Upper lobe of left lung (tissue), 6 donors: ENCODE results near the gene SPG7. TPM values are rescaled to one million over a fixed set of nuclear protein-coding genes. Genes with fewer than 3 reads are reported as not detected.

Source experiments
- ATAC-seq, 2 donors: fragments of 200-7000 bp; cut with Tn5 transposase; one replicate each; pipeline ENCODE4 v1.9.1; 2022; ENCODE audit warnings: mild to moderate bottlenecking in 2 of 2, moderate library complexity in 2 of 2; ENCODE audit not compliant: low FRiP score in 2 of 2
- DNase-seq, 2 donors: peaks; one replicate each; pipeline ENCODE4 v3.0.0-alpha.2; 2019 to 2020
- H3K27ac ChIP-seq, 4 donors: fragments of 200-600 bp; sonication (generic); one replicate each; pipeline ENCODE4 v1.5.1; 2016 to 2019
- H3K27me3 ChIP-seq, 4 donors: fragments of 200-600 bp; sonication (generic); one replicate each; pipeline ENCODE4 v1.5.1; 2017 to 2019
- H3K36me3 ChIP-seq, 4 donors: fragments of 200-600 bp; sonication (generic); one replicate each; pipeline ENCODE4 v1.5.1; 2016 to 2019
- H3K4me1 ChIP-seq, 4 donors: fragments of 200-600 bp; sonication (generic); one replicate each; pipeline ENCODE4 v1.5.1; 2018 to 2019
- H3K4me3 ChIP-seq, 4 donors: fragments of 200-600 bp; sonication (generic); one replicate each; pipeline ENCODE4 v1.5.1; 2017 to 2019; ENCODE audit warnings: mild to moderate bottlenecking in 2 of 4, moderate library complexity in 1 of 4
- H3K9me3 ChIP-seq, 4 donors: fragments of 200-600 bp; sonication (generic); one replicate each; pipeline ENCODE4 v1.5.1; 2018 to 2019
- EP300 ChIP-seq, 4 donors: sonication (generic); formaldehyde crosslinking; IDR thresholded peaks; one replicate each; pipeline ENCODE4 v1.5.1; 2017; ENCODE audit warnings: antibody characterized with exemption in 4 of 4, control low read depth in 2 of 4
- POLR2A ChIP-seq, 4 donors: fragments of 450-650 bp; IDR thresholded peaks; one replicate each; pipeline ENCODE4 v1.5.1; 2016 to 2017; ENCODE audit warnings: antibody characterized with exemption in 4 of 4, mild to moderate bottlenecking in 2 of 4
- POLR2AphosphoS5 ChIP-seq, 2 donors: sonication (generic); formaldehyde crosslinking; IDR thresholded peaks; one replicate each; pipeline ENCODE4 v1.5.1; 2017; ENCODE audit warnings: antibody characterized with exemption in 2 of 2
- WGBS, 2 donors: methylation state at CpG; one replicate each; pipeline ENCODE4 v1.1.5; 2017 to 2018; 5-methylcytosine and 5-hydroxymethylcytosine counted together
- total RNA-seq, 6 donors: library from RNA; depleted of rRNA in 4 of 6; stranded (reverse); fragments of >200 nt in 4 of 6; gene quantifications; one replicate each; pipeline versions ENCODE4 v1.1.0 to v1.2.1, GENCODE V29; 2016 to 2021
- TF ChIP-seq, protein P1 (sequence below), 6 experiments: fragments of 450-650 bp in 4 of 6; fragments of 200-600 bp in 2 of 6; sonication (generic) in 2 of 6; IDR thresholded peaks; one replicate each; pipeline ENCODE4 v1.5.1; 2016 to 2019; ENCODE audit warnings: antibody characterized with exemption in 6 of 6
- donor health status: DM: no; HTN: no; CAD: no; lungs with moderate emphysema.
- donor health status: DM: no; HTN: yes; CAD: no; lungs with severe emphysema.

The SPG7 gene
- total RNA-seq, 6 donors from 2014 or later, result 72.6 to 419 (median 111) TPM

DNA sequence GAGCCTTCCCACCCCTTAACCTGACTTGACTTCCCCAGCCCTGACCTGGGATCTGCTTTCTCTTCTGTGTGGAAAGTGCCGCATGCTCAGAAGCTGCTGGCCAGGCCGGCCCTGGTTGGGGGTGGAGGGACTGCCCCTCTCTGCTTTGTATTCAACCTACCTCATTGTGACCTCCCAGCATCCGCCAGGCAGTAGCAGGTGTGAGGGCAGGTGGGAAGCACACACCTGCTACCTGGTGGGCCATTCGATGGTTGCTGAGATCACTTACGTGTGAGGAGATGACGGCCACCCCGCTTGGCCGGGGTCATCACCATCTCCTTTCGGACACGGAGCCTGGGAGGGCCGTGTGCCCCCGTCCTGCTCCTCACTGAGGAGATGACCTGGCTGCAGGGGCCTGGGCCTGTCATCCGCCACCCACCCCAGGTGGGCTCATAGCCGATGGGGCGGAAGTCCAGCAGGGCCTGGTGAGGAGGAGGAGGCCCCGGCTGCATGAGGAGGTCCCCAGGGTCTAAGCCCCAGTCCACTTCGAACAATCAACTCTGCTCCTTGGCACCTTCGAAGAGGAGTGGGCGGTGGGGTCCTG lies 74.5 kb downstream of the SPG7 start:
- no peak for ATAC-seq
- no peaks in the 10 kb centered on the region for H3K27me3 ChIP-seq
- no peaks in the 10 kb centered on the region for H3K36me3 ChIP-seq
- peak in 1 of 2 donors; percentile 75 for DNase-seq
- TF ChIP-seq, protein P1, sequence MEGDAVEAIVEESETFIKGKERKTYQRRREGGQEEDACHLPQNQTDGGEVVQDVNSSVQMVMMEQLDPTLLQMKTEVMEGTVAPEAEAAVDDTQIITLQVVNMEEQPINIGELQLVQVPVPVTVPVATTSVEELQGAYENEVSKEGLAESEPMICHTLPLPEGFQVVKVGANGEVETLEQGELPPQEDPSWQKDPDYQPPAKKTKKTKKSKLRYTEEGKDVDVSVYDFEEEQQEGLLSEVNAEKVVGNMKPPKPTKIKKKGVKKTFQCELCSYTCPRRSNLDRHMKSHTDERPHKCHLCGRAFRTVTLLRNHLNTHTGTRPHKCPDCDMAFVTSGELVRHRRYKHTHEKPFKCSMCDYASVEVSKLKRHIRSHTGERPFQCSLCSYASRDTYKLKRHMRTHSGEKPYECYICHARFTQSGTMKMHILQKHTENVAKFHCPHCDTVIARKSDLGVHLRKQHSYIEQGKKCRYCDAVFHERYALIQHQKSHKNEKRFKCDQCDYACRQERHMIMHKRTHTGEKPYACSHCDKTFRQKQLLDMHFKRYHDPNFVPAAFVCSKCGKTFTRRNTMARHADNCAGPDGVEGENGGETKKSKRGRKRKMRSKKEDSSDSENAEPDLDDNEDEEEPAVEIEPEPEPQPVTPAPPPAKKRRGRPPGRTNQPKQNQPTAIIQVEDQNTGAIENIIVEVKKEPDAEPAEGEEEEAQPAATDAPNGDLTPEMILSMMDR (IDR thresholded peaks at IDR 0.05), result no peak
- no peak for TF ChIP-seq POLR2AphosphoS5 (IDR thresholded peaks at IDR 0.05)
- no peak for TF ChIP-seq POLR2A (IDR thresholded peaks at IDR 0.05)
- no peak for TF ChIP-seq EP300 (IDR thresholded peaks at IDR 0.05)
- peak overlapping the region; percentile 51 to 80 (median 72) for H3K27ac ChIP-seq
- H3K4me3 ChIP-seq, result no peak overlapping the region
- WGBS, 2 donors, result 92 to 93% methylated on average over 13 to 14 of the region's 19 CpGs
- no peaks in the 10 kb centered on the region for H3K9me3 ChIP-seq
- peaks cover 12 to 27% (median 16%) of the 10 kb centered on the region in 4 donors for H3K4me1 ChIP-seq

DNA sequence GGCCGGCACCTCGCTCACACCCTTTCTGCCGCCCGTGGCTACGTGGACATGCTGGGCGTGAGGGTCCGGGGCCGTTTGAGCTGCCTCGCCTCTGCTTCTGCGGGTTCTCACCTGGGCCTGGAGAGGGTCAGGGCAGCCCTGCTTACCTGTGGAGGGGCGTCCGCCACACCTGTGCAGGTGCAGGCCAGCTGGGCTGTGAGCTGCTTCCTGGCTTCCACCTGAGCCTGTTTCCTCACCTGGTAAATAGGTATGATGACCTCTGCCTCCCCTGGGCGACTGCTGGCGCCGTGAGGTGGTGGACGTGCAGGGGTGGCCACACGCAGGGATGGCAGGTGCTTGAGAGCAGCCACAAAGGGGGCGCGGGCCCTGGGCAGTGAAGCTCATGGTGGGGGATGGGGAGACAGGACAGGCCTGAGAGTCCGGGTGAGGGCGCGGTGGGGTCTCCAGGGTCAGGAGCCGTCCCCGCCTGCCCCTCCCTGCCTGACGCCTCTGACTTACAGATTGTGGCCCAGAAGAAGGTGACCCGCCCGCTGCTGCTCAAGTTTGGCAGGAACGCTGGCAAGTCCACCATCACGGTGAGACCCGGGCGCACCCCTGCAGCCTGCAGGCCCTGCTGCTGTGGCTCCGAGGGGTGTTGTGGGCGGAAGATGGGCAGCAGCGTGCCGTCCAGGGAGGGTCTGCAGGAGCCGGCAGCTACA lies 75.1 kb downstream of the SPG7 start:
- 79 to 96% methylated on average over 12 to 35 of the region's 36 CpGs for WGBS, 2 donors
- TF ChIP-seq EP300 (IDR thresholded peaks at IDR 0.05), result no peak
- TF ChIP-seq POLR2A (IDR thresholded peaks at IDR 0.05), result no peak
- no peak for TF ChIP-seq POLR2AphosphoS5 (IDR thresholded peaks at IDR 0.05)
- TF ChIP-seq, protein P1 (IDR thresholded peaks at IDR 0.05), result no peak
- peak in 1 of 2 donors; percentile 79 for DNase-seq
- H3K27ac ChIP-seq, result no peak overlapping the region
- H3K4me3 ChIP-seq, result no peak overlapping the region
- H3K27me3 ChIP-seq, result no peaks in the 10 kb centered on the region
- no peak for ATAC-seq
- H3K36me3 ChIP-seq, result no peaks in the 10 kb centered on the region
- H3K9me3 ChIP-seq, result no peaks in the 10 kb centered on the region
- peaks cover 12 to 27% (median 16%) of the 10 kb centered on the region in 4 donors for H3K4me1 ChIP-seq

DNA sequence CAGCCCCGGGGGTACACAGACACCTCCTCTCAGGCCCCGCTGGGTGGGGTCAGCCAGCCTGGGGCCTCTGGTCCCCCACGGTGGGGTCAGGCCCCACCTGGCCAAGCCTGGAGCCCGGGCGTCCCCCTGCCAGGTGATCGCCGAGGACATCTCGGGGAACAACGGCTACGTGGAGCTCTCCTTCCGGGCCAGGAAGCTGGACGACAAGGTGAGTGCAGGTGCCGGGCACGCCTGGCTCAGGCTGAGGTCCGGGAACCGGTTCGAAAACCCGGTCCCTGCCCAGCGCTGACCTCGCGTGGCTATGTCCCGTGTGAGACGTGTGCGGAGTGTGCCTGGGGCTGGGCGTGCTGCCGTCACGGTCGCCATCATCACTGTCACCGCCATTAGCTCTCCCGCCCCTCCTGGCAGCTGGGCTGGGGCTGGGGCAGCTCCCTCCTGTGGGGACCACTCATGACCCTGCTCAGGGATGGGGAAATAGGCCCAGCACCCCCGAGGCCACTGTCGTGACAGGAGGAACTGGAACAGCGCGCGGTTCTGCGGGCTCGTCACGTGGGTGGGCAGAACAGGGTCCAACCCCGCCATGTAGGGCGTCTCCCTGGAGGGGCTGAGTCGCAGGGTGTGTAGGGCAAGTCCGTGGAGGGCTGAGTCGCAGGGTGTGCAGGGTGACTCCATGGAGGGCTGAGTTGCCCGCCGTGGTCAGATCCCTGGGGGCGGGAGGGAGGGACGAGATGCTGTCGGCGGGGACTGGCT lies 75.9 kb downstream of the SPG7 start:
- Histone ChIP-seq H3K9me3 (no peaks in the 10 kb centered on the region), H3K4me1 (peaks cover 12 to 27% (median 16%) of the 10 kb centered on the region in 4 donors), H3K36me3 (no peaks in the 10 kb centered on the region), H3K27ac (no peak overlapping the region), H3K27me3 (no peaks in the 10 kb centered on the region), H3K4me3 (no peak overlapping the region)
- TF ChIP-seq, protein P1 (IDR thresholded peaks at IDR 0.05), result no peak
- TF ChIP-seq POLR2A (IDR thresholded peaks at IDR 0.05) (no peak), POLR2AphosphoS5 (IDR thresholded peaks at IDR 0.05) (no peak), EP300 (IDR thresholded peaks at IDR 0.05) (no peak)
- DNase-seq, result peak in 1 of 2 donors; percentile 78
- peak in 1 of 2 donors; percentile 16 for ATAC-seq
- WGBS, 2 donors, result 93 to 94% methylated on average over 21 to 39 of the region's 49 CpGs

DNA sequence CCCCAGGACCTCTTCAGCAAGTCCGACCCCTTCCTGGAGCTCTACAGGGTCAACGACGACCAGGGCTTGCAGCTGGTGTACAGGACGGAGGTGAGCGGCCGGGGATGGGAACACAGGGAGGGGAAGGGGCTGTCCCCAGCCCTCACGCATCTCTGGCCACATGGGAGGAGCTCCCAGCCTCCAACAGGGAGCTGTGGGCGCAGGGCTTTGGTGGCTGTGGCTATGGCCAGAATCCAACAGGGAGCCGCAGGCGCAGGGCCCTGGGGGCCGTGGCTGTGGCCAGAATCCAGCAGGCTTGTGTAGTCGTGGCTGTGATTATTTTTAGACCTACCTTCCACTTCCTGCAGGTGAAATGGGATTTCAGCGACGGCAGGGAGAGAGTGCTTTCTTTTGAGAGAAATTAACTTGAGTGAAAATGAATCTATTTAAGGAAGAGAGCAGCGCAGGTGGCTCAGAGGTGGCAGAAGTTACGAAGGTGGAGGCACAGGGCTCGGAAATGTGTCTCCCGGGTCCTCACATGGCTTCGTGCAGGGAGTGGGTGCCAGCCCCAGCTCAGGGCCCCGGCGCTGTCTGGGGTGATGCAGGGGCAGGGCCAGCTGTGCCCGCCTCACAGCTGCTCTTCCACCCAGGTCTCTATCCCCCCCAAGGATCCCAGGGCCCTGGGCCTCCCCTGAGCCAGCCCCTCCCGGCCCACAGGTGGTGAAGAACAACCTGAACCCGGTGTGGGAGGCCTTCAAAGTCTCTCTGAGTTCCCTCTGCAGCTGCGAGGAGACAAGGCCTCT lies 76.8 kb downstream of the SPG7 start:
- no peaks in the 10 kb centered on the region for H3K36me3 ChIP-seq
- H3K27ac ChIP-seq, result no peak overlapping the region
- H3K9me3 ChIP-seq, result no peaks in the 10 kb centered on the region
- H3K4me1 ChIP-seq, result peaks cover 12 to 27% (median 16%) of the 10 kb centered on the region in 4 donors
- no peak overlapping the region for H3K4me3 ChIP-seq
- ATAC-seq (no peak), DNase-seq (peak in 1 of 2 donors; percentile 68)
- TF ChIP-seq, protein P1 (IDR thresholded peaks at IDR 0.05), result no peak
- TF ChIP-seq POLR2AphosphoS5 (IDR thresholded peaks at IDR 0.05), result no peak
- TF ChIP-seq POLR2A (IDR thresholded peaks at IDR 0.05), result no peak
- TF ChIP-seq EP300 (IDR thresholded peaks at IDR 0.05), result no peak
- H3K27me3 ChIP-seq, result no peaks in the 10 kb centered on the region
- WGBS, 2 donors, result 75 to 81% methylated on average over 22 to 25 of the region's 25 CpGs
